Activated T-cell treated with anti-CD3 and anti-CD28 coated beads for 24 hours (primary cell): ENCODE results near the gene P2RY4.
"Not testable (repeated sequence)": the region's sequence is repeated elsewhere in the genome, so short reads cannot be mapped to it uniquely, and the experiment has no call there.

Experiments used
- DNase-seq: peaks from one replicate; pipeline ENCODE4 v3.0.0-alpha.2; 2020; ENCODE audit warnings: low read depth

Gene P2RY4

DNA sequence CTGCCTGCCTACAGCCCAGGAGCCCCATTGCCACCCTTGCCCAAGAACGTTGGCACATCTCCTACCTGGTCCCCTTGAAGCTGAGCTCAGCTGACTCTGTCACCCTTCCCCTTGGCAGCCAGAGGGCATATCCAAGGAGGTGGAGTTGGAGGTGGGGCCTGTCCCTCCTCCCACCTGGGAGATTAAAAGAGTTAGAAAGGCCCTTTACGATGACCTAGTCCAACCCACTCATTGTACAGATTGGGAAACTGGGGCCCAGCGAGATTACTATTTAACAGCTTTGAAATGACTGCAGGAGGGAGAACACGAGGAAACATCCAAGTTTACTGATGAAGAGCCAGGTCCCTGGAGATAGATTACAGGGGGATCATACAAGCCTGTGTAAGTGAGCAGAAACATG lies at the start of gene P2RY4:
Gene P2RY4 (minus strand): TSS at position 101 of the 400 bp plus-strand sequence. CDS start 580 bp downstream, outside the sequence.
- DNase-seq, result no peak

DNA sequence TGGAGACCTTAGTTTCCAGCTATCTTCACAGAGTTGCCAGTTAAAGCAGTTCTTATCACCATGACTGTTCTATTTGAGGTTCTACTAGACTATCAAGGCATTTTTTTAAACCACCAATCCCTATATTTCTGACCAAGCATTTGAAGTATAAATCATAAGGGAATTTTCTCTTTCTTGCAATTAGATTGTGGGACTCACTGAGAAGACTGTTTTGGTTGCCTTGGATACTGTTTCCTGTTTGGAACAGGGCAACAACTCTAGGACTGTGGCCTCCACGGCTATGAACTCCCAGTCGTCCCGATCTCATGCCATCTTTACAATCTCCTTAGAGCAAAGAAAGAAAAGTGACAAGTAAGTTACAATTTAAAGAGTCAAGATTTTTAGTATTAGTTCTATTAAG lies 41.7 kb upstream of the P2RY4 start:
- DNase-seq, result no peak

DNA sequence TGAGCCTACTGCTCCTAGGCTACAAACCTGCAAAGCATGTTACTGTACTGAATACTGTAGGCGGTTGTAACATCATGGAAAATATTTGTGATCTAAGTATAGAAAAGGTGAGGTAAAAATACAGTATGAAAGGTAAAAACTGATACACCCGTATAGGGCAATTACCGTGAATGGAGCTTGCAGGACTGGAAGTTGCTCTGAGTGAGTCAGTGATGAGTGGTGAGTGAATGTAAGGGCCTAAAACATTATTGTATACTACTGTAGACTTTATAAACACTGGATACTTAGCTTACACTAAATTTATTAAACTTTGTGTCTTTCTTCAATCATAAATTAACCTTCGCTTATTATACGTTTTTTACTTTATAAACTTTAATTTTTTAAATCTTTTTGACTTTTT lies 33.6 kb upstream of the P2RY4 start:
- DNase-seq, result no peak

DNA sequence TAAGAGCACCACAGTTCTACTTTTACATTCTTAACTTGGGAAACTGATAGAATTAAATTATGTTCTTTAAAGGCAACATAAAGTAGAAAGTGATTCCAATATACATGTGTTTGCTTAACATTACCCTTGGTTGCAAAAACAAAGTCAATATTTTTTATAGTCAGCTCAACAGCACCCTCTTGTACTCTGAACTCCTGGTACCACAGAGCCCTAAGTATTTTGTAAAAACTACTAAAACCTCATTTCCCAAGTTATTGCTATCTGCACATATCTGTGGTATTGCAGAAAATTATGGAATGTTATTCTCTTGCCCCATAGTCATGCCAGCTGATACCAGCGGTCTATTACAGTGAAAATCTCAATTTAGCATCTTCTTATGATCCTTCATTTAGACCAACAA lies 32.8 kb upstream of the P2RY4 start:
- no peak for DNase-seq

DNA sequence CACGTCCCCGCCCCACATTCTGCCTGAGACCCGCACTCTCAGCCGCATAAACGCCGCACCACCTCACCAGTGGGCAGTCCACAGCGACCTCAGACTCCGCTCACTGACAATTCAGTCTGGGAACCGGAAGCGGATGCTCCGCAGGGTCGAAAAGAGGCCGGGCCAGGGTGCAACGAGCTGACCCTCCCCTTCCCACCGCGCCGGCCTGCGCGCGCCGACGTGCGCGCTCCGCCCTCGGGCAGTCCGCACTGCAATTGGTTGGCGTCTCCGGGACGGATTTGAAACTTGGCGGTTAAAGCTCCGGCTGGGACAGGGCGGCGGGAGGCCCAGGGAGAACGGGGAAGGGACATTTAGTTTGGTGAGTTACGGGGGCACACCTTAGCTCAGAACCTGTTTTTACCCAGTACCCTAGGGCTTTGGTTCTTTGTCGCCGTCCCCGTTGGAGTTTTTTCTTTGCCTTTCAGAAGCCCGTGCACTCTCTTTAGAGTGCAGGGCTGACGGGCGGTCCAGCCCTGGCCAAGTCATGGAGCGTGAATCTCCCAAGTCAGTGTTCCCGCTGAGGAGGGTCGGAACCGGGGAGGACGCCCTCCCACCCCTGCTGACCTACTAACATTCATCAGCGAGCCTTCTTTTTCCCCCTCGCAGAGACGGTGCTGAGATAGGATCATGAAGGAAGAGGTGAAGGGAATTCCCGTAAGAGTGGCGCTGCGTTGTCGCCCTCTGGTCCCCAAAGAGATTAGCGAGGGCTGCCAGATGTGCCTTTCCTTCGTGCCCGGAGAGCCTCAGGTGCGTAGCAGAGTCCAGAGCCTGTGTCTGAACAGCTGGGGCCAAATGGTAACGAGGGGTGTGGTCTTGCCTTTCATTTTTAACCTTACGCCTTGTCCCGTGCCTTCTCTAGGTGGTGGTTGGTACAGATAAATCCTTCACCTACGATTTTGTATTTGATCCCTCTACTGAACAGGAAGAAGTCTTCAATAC lies 30.1 kb upstream of the P2RY4 start, which contains the start of the genes KIF4A and PDZD11:
Gene KIF4A (plus strand): TSS at position 312 of the 978 bp plus-strand sequence. CDS start 355 bp downstream, at position 667.
Gene PDZD11 (minus strand): TSS at position 135 of the 978 bp plus-strand sequence. CDS start 586 bp downstream, outside the sequence.
- peak; percentile 69 for DNase-seq

DNA sequence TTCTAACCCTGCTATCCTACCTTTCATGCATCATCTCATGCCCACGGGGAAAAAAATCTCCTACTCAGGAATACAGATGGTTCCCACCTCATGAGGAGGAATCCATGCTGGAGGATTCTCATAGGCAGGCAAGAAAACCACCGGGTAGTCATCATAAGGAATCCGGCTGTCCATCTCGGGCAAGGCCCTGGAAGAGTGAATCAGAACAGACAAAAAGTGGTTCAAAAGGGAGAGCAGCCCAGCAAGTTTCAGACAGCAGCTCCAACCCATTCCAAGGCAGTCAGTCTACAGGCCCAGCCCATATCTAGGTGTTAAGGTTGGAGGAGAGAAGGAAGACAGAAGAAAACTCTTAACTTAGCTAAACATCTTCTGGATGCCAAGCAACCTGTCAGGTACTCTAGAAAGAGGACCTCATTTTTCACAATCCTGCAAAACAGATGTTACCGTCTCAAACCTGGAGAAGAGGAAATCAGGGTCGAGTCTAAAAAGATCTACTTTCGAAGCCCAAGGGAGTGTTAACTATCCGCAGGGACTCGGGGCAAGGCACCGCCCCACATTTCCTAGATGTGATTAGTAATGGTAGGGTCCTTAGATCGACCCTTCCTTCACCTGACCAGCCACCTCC lies 29.3 kb upstream of the P2RY4 start:
- no peak for DNase-seq

DNA sequence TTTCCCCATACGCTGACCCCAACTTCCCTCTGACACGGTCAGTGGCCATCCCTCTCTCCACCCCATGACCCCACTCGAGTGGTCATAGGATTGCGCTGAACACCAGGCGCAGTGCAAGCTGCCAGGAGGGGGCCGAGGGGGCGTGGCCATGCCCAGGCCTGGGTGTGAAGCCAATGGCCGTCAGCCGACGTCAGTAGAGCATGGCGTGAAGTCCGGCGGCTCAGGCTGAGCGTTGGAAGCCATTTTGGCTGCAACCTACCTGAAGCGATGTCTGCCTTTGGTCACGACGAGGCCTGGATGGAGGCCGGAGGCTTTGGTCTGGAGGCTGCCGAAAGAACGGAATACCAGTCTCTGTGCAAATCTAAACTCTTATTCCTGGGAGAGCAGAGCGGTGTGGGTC lies 21.9 kb upstream of the P2RY4 start, which contains the start of gene RAB41:
Gene RAB41 (plus strand): TSS at position 222 of the 400 bp plus-strand sequence. CDS start 46 bp downstream, at position 268.
- DNase-seq, result no peak

DNA sequence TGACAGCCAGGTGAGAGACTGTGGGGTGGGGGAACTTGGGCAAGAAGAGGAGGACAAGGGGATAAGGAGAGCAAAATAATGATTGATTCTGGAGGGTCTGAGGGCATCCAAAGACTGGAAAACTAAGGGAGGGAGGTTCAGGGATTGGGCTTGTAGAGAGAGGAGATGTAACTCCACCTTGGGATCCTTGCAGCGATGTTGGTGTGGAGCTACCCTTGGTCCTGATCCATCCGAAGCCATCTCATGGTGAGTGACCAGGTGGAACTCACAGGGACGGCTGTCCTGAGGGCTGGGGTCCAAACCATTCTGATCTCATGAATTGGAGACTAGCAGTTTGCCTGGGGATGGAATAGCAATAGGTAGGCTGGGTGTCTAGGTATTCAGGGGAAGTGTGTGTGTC lies 20.6 kb upstream of the P2RY4 start:
- no peak for DNase-seq

DNA sequence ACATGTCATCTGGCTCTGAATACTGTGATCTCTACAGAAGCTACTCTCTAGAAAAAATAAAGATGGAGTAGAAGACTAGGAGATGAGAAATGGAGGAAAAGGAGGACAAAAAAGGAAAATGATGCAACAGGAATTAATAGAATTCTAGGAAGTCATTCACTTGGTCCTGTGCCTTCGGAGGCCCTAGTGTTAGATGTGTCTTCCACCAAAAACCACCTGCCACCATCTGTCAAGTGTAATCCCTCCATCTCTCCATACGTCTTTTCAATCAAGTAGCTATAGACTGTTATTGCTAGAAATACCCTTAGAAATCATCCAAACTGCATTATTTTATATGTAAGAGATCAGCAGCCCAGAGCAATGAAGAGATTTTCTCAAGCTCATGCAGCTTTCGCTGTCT lies 19.1 kb upstream of the P2RY4 start:
- DNase-seq, result no peak

DNA sequence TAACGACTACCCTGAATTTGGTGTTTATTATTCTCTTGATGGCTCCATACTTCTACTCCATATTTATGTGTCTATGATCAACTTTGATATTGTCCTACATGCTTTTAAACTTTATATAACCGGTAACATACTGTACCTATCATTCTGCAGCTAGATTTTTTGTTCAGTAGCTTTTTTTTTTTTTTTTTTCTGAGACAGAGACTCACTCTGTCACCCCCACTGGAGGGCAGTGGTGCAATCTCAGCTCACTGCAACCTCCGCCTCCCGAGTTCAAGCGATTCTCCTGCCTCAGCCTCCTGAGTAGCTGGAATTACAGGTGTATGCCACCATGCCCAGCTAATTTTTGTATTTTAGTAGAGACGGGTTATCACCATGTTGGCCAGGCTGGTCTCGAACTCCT lies 14.0 kb upstream of the P2RY4 start:
- DNase-seq, result not testable (repeated sequence)

DNA sequence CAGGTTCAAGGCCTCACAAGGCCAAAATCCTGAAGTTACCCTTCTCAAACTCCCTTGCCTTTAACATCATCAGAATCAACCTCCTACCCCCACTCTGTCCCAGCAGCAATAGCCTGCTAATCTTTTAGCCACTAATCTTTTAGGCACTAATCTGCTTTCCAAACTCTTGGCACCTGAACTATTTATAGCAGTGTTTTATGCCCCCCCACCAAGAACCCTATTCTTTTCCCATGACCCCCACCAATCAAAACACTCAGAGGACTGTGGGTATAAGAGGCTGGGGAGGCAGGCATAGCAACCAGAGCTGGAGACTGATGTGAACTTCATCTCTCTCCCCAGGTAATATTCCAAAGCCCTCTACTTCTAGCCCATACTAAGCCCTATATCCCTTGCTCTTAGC lies 8.0 kb upstream of the P2RY4 start, which contains the start of gene ARR3:
Gene ARR3 (plus strand): TSS at position 301 of the 400 bp plus-strand sequence. CDS start 1,052 bp downstream, outside the sequence.
- DNase-seq, result no peak

DNA sequence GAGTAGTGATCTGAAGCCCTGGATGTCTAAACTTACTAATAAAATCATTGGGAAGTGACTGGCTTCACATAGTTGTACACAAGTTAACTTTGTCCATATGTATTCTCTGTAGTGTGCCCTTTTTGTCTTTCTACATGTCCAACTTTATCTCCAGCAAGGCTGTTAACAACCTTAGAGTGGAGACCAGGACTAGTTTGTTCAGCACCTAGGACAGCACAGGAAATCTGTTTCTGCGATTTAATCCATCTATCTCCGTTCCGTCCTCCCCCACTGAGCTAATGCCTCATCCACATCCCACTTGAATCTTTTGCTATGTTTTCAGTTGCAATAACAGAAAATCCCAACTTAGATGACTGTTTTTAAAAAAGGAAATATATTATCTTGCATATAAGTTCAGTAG lies 4.8 kb upstream of the P2RY4 start:
- DNase-seq, result no peak

DNA sequence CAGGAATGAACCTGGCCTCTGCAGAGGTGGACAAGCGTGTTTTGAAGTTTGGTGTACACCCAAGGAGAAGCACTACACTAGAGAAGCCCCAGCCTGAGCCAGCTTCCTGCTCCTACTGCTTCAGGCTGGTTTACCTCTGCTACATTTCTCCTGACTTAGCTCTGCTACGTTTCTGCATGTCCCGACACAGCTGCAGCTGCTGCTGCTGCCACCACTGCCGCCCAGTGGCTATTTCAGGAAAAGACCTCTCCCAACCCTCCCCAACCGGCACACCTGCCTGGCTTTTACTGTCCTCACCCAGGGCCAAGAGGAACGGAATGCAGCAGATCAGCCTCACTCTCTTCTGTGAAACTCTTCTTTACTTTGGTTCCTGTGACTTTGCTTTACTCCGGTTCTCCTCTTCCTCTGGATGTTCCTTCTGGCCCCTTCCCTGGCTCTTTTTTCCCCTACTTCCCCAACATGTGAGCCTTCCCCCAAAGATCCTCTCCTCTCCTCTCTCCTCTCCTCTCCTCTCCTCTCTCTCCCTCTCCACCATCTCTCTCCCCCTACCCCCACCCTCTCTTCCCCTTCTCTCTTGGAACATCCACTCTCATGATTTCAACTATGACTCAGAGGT lies 3.1 kb upstream of the P2RY4 start:
- no peak for DNase-seq

DNA sequence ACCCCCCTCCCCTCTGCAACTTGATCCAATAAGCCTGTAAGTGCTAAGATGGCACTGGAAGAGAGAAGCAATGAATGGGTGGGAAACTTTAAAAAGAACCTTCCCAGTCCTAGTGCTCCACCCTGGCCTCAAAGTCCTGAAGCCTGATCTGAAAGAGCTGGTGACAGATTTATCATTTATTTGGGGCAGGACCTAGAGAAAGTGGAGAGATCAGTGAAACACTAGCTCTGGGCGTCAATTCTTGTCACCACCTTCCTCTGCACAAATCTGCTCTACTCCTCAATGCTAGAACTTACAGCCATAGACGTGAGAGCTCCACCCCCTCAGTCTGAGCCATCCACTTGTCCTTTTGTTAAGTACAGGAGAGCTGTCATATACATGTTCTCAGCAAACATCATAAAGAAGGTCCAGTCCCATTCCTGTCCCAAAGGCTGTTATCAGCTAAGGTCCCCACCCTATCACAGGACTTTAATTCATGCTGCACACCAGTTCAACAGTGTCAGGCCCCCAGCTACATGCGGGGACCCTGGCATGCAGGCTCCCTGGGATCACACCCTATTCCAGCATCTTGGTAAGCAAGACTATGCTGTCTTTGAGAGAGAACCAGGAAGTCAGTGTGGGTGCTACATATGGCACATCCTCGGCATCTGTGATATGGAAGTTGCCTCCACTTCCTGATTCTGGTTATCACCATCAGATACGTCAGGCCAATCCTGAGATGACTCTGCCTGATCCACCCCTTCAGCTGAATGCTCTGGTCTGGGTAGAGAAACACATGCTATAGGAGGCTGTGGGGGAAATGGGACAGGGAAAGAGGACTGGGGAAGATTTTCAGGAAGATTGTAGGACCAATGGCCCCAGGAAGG lies 2.3 kb downstream of the P2RY4 start:
- no peak for DNase-seq

DNA sequence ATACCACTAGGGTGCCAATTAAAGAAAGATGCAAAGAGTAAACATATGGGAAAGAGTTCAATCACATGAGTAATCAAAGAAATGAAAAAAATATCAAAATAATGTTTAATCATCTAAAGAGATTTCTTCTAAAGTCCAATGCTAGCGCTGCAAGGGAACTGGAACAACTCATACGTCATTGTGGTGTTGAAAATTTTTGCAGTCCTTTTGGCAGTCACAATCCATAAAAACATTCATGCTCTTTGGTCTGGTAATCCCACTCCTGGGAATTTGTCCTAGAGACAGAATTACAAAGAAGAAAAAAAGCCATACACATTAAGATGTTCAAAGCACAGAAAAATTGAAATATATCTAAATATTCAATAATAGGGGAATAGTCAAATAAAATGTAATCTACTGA lies 4.6 kb downstream of the P2RY4 start:
- no peak for DNase-seq

DNA sequence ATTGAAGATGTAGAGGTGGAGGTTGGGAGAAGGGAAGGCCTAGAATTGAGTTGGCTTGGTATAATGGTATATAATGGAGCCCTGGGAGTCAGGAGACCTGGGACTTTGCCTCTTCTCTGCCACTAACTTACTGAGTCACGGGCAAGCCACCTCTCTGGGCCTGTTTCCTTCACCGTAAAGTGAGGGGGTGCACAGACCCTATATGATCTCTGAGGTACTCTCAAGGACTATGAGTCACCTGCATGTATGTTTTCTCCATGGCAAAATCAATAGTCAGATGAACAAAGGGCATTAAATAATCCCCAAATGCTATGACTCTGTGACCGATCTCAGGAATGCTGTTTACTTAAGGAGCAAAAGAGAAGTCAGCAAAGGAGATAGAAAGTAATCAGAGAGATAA lies 5.1 kb downstream of the P2RY4 start:
- no peak for DNase-seq

DNA sequence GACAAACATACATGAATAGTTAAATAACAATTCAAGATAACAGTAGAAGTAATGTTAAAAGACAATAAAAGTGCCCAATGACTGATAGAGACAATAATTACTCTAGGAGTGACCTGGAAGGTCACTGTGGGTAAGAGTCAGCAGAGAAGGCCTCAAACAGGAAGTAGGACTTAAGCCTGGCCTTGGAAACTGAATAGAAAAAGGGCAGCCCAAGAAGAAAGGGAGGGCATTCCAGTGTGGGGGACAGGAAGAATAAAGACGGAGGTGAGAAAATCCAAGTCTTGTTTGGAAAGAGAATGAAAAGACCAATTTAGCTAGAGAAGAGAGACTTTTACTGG lies 6.0 kb downstream of the P2RY4 start:
- DNase-seq, result no peak

DNA sequence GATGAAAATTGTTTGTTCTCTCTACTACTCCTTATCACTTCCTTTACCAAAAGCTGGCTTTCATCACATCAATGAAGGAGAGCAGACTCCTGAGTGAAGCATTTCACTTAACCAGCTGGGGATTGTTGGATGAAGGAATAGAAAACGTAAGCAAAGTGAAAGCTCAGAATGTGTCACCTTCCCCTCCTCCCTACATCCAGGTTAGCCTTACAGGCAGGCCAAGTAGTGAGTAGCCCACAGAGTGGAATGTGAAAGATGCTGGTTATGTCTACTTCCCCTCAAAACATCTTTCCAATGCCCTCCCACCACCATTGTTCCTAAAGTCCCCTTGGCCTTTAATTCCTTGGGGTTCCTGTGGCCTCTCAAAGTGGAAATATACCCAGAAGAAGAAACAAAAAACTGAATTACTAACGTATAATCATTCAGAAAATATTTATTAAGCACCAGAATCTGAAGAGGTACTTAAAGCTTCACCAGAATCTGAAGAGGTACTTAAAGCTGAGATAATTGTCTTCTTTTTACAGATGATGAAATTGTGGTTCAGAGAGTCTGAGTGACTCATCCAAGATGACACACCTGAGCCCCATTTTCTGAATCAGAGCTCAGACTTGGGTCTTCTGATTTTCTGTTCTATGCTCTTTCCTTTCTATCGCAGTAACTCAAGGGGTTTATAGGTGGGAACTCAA lies 6.5 kb downstream of the P2RY4 start:
- DNase-seq, result no peak

DNA sequence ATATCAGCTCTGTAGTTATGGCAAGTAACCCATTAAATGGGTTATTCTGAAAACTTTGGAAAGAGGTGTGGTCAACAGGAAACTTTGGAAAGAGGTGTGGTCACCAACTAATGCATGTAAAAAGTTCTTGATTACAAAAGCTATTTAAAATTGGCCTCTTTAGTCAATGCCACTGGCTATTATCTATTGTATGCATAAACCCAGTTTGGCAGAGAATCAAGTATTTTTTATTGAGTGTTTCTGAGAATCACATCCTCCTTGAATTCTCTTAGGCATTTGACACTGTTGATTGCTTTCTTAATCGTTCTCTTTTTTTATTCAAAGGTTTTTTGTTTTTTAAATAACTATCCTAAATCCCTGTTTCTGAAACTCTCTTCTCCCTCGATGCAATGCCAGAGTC lies 7.5 kb downstream of the P2RY4 start:
- no peak for DNase-seq

DNA sequence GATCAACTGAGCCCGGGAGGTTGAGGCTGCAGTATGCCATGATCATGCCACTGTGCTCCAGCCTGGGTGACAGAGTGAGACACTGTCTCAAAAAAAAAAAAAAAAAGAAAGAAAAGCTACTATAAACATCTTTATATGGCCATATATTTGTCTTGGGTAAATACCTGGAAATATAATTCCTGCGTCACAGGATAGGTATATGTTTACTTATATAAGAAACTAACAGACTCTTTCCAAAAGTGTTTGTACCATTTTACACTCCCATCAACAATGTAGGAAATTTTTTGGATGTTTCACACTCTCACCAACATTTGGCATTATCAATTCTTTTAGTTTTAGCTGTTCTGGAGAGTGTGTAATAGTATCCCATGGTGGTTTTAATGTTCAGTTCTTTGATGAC lies 12.8 kb downstream of the P2RY4 start:
- no peak for DNase-seq

DNA sequence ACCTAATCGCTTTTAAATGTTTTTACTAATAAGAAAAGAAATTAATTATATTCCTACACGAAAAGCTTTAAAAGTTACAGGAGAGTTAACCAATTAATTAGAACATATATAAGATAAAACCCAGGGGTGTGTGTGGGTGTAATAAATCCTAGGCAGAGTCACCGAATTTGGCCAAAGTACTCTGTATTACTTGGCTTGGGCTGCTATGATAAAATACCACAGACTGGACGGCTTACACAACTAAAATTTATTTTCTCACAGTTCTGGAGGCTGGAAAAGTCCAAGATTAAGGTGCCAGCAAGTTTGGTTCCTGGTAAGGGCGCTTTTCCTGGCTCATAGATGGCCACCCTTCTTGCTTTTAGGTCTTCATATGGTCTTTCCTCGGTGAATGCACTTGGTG lies 15.1 kb downstream of the P2RY4 start:
- no peak for DNase-seq
